Breast epithelium (tissue), 3 donors: ENCODE data around the gene CCBE1.

Experiments
- POLR2A ChIP-seq: fragments of 450-650 bp; IDR thresholded peaks from one replicate; pipeline ENCODE4 v1.6.1; 2016; ENCODE audit warnings: antibody characterized with exemption, mild to moderate bottlenecking, moderate library complexity
- POLR2AphosphoS5 ChIP-seq, 3 donors: sonication (generic); formaldehyde crosslinking; IDR thresholded peaks; one replicate each; pipeline ENCODE4 v1.6.1; 2017; ENCODE audit warnings: antibody characterized with exemption in 3 of 3
- TF ChIP-seq, protein P1 (sequence below), 3 donors: fragments of 450-650 bp; IDR thresholded peaks; one replicate each; pipeline ENCODE4 v1.5.1; 2016 to 2017; ENCODE audit warnings: antibody characterized with exemption in 3 of 3, mild to moderate bottlenecking in 3 of 3, moderate library complexity in 3 of 3

DNA sequence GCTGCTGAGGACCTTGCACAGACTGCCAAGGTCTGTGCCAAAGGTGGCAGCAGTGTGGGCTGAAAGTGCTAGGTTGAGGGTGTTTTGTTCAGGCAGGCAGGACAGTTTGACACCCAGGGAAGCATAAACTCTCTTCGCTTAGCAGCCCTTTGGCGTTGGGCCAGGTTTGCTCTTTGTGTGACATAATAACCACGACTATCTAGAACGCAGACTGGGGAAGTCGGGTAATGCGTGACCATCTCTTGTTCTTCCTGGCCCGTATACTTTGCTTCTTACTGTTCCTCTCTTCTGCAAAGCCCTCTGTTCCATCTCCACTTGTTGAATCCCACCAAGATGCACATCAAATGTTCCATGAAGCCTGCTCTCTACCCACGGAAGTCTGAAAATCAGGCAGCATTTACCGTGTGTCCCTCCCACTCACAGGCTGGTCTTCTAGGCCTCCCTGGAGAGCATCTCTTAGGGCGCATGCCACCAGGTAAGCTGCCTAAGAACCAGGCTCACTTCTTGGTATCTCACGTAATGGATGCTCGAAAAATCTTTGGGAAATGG, 241.4 kb downstream of the CCBE1 start:
- TF ChIP-seq, protein P1, sequence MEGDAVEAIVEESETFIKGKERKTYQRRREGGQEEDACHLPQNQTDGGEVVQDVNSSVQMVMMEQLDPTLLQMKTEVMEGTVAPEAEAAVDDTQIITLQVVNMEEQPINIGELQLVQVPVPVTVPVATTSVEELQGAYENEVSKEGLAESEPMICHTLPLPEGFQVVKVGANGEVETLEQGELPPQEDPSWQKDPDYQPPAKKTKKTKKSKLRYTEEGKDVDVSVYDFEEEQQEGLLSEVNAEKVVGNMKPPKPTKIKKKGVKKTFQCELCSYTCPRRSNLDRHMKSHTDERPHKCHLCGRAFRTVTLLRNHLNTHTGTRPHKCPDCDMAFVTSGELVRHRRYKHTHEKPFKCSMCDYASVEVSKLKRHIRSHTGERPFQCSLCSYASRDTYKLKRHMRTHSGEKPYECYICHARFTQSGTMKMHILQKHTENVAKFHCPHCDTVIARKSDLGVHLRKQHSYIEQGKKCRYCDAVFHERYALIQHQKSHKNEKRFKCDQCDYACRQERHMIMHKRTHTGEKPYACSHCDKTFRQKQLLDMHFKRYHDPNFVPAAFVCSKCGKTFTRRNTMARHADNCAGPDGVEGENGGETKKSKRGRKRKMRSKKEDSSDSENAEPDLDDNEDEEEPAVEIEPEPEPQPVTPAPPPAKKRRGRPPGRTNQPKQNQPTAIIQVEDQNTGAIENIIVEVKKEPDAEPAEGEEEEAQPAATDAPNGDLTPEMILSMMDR (IDR thresholded peaks at IDR 0.05) = no peak
- no peak for TF ChIP-seq POLR2AphosphoS5 (IDR thresholded peaks at IDR 0.05)
- no peak for TF ChIP-seq POLR2A
